ENCODE data around the gene DMKN. TPM values are rescaled to one million over a fixed set of nuclear protein-coding genes. Genes with fewer than 3 reads are reported as not detected.

DMKN gene
- total RNA-seq, 1 experiment from 2014 or later, result 9.3 TPM

GRCh38 chr19:35544110-35544802 lies 30.8 kb upstream of the DMKN start:
- peak overlapping the region; percentile 89 for H3K9ac ChIP-seq (ENCODE audit: low read length)
- no peak overlapping the region for H3K27ac ChIP-seq (ENCODE audit: low read length)
- H2AFZ ChIP-seq (ENCODE audit: low read length), result no peak overlapping the region

GRCh38 chr19:35543280-35544109 lies 30.0 kb upstream of the DMKN start:
- Histone ChIP-seq H3K9me2 (replicated peaks; ENCODE audit: insufficient read depth, low read length) (no peaks in the 10 kb centered on the region), H3K4me2 (ENCODE audit: low read depth, low read length, poor library complexity, severe bottlenecking) (peak overlapping the region; percentile 99), H3K9ac (ENCODE audit: low read length) (peak overlapping the region; percentile 89; the same call in 1 of the 2 replicates), H3K4me3 (ENCODE audit: low read length) (peak overlapping the region; percentile 98; the same call in 1 of the 2 replicates), H3K27me3 (ENCODE audit: low read length) (no peaks in the 10 kb centered on the region), H2AFZ (ENCODE audit: low read length) (no peak overlapping the region), H3K4me1 (ENCODE audit: low read length) (peaks cover 20% of the 10 kb centered on the region), H3K27ac (ENCODE audit: low read length) (no peak overlapping the region), H3K9me3 (ENCODE audit: low read length) (no peaks in the 10 kb centered on the region), H4K20me1 (ENCODE audit: insufficient read depth, low read depth, low read length) (peaks cover 17% of the 10 kb centered on the region), H3K36me3 (ENCODE audit: insufficient read depth, low read length) (no peaks in the 10 kb centered on the region), H3K79me2 (ENCODE audit: low read length) (peaks cover 35% of the 10 kb centered on the region)
- no peak for DNase-seq

More at GRCh38 chr19:35544110-35544802, 30.8 kb upstream of the DMKN start:
- Histone ChIP-seq H3K4me2 (ENCODE audit: low read depth, low read length, poor library complexity, severe bottlenecking) (peak overlapping the region; percentile 99), H3K36me3 (ENCODE audit: insufficient read depth, low read length) (no peaks in the 10 kb centered on the region), H3K27me3 (ENCODE audit: low read length) (no peaks in the 10 kb centered on the region), H3K4me3 (ENCODE audit: low read length) (peak overlapping the region; percentile 98), H4K20me1 (ENCODE audit: insufficient read depth, low read depth, low read length) (peaks cover 15% of the 10 kb centered on the region), H3K9me3 (ENCODE audit: low read length) (no peaks in the 10 kb centered on the region), H3K9me2 (replicated peaks; ENCODE audit: insufficient read depth, low read length) (no peaks in the 10 kb centered on the region), H3K4me1 (ENCODE audit: low read length) (peaks cover 19% of the 10 kb centered on the region), H3K79me2 (ENCODE audit: low read length) (peaks cover 35% of the 10 kb centered on the region)
- no peak for DNase-seq

GRCh38 chr19:35542209-35542608 lies 28.8 kb upstream of the DMKN start:
- Histone ChIP-seq H3K9ac (ENCODE audit: low read length) (no peak overlapping the region), H3K27ac (ENCODE audit: low read length) (no peak overlapping the region), H2AFZ (ENCODE audit: low read length) (no peak overlapping the region), H3K9me2 (replicated peaks; ENCODE audit: insufficient read depth, low read length) (no peaks in the 10 kb centered on the region), H3K4me2 (ENCODE audit: low read depth, low read length, poor library complexity, severe bottlenecking) (no peak overlapping the region), H3K79me2 (ENCODE audit: low read length) (peaks cover 32% of the 10 kb centered on the region), H3K4me1 (ENCODE audit: low read length) (peaks cover 20% of the 10 kb centered on the region), H4K20me1 (ENCODE audit: insufficient read depth, low read depth, low read length) (peaks cover 17% of the 10 kb centered on the region), H3K36me3 (ENCODE audit: insufficient read depth, low read length) (no peaks in the 10 kb centered on the region), H3K4me3 (ENCODE audit: low read length) (no peak overlapping the region), H3K9me3 (ENCODE audit: low read length) (no peaks in the 10 kb centered on the region), H3K27me3 (ENCODE audit: low read length) (no peaks in the 10 kb centered on the region)
- no peak for DNase-seq

- Histone ChIP-seq H4K20me1 (ENCODE audit: insufficient read depth, low read depth, low read length) (peaks cover 17% of the 10 kb centered on the region), H2AFZ (ENCODE audit: low read length) (no peak overlapping the region), H3K27ac (ENCODE audit: low read length) (no peak overlapping the region), H3K4me1 (ENCODE audit: low read length) (peaks cover 13% of the 10 kb centered on the region), H3K4me3 (ENCODE audit: low read length) (no peak overlapping the region), H3K9me3 (ENCODE audit: low read length) (no peaks in the 10 kb centered on the region), H3K27me3 (ENCODE audit: low read length) (no peaks in the 10 kb centered on the region), H3K79me2 (ENCODE audit: low read length) (peaks cover 15% of the 10 kb centered on the region), H3K4me2 (ENCODE audit: low read depth, low read length, poor library complexity, severe bottlenecking) (no peak overlapping the region), H3K9me2 (replicated peaks; ENCODE audit: insufficient read depth, low read length) (no peaks in the 10 kb centered on the region), H3K36me3 (ENCODE audit: insufficient read depth, low read length) (no peaks in the 10 kb centered on the region), H3K9ac (ENCODE audit: low read length) (no peak overlapping the region)
- DNase-seq, result no peak
These were observed 27.0 kb upstream of the DMKN start for GRCh38 chr19:35540356-35540927.

- H3K9ac ChIP-seq (ENCODE audit: low read length), result no peak overlapping the region
- H3K9me2 ChIP-seq (replicated peaks; ENCODE audit: insufficient read depth, low read length), result no peaks in the 10 kb centered on the region
- H3K4me1 ChIP-seq (ENCODE audit: low read length), result peaks cover 13% of the 10 kb centered on the region
- H3K79me2 ChIP-seq (ENCODE audit: low read length), result peaks cover 11% of the 10 kb centered on the region
- DNase-seq, result no peak
- no peak overlapping the region for H3K4me3 ChIP-seq (ENCODE audit: low read length)
- no peaks in the 10 kb centered on the region for H3K27me3 ChIP-seq (ENCODE audit: low read length)
- H3K27ac ChIP-seq (ENCODE audit: low read length), result no peak overlapping the region
- H4K20me1 ChIP-seq (ENCODE audit: insufficient read depth, low read depth, low read length), result peaks cover 19% of the 10 kb centered on the region
- no peaks in the 10 kb centered on the region for H3K36me3 ChIP-seq (ENCODE audit: insufficient read depth, low read length)
- no peak overlapping the region for H2AFZ ChIP-seq (ENCODE audit: low read length)
- no peak overlapping the region for H3K4me2 ChIP-seq (ENCODE audit: low read depth, low read length, poor library complexity, severe bottlenecking)
- H3K9me3 ChIP-seq (ENCODE audit: low read length), result no peaks in the 10 kb centered on the region
These were observed 26.4 kb upstream of the DMKN start for GRCh38 chr19:35539850-35540249.

GRCh38 chr19:35539314-35539713 lies 25.9 kb upstream of the DMKN start:
- Histone ChIP-seq H3K4me1 (ENCODE audit: low read length) (peaks cover 8% of the 10 kb centered on the region), H3K9ac (ENCODE audit: low read length) (no peak overlapping the region), H3K27ac (ENCODE audit: low read length) (no peak overlapping the region), H3K27me3 (ENCODE audit: low read length) (no peaks in the 10 kb centered on the region), H3K9me3 (ENCODE audit: low read length) (no peaks in the 10 kb centered on the region), H3K9me2 (replicated peaks; ENCODE audit: insufficient read depth, low read length) (no peaks in the 10 kb centered on the region), H4K20me1 (ENCODE audit: insufficient read depth, low read depth, low read length) (peaks cover 17% of the 10 kb centered on the region), H3K79me2 (ENCODE audit: low read length) (peaks cover 6% of the 10 kb centered on the region), H3K36me3 (ENCODE audit: insufficient read depth, low read length) (no peaks in the 10 kb centered on the region), H3K4me3 (ENCODE audit: low read length) (no peak overlapping the region), H2AFZ (ENCODE audit: low read length) (no peak overlapping the region), H3K4me2 (ENCODE audit: low read depth, low read length, poor library complexity, severe bottlenecking) (no peak overlapping the region)
- no peak for DNase-seq

- Histone ChIP-seq H3K9me2 (replicated peaks; ENCODE audit: insufficient read depth, low read length) (no peaks in the 10 kb centered on the region), H3K9me3 (ENCODE audit: low read length) (no peaks in the 10 kb centered on the region), H3K36me3 (ENCODE audit: insufficient read depth, low read length) (no peaks in the 10 kb centered on the region), H3K4me3 (ENCODE audit: low read length) (no peak overlapping the region), H4K20me1 (ENCODE audit: insufficient read depth, low read depth, low read length) (peaks cover 10% of the 10 kb centered on the region), H3K79me2 (ENCODE audit: low read length) (no peaks in the 10 kb centered on the region), H3K27me3 (ENCODE audit: low read length) (no peaks in the 10 kb centered on the region), H3K4me2 (ENCODE audit: low read depth, low read length, poor library complexity, severe bottlenecking) (no peak overlapping the region), H3K4me1 (ENCODE audit: low read length) (peaks cover 4% of the 10 kb centered on the region; the same call in 1 of the 2 replicates), H2AFZ (ENCODE audit: low read length) (no peak overlapping the region), H3K9ac (ENCODE audit: low read length) (no peak overlapping the region), H3K27ac (ENCODE audit: low read length) (no peak overlapping the region)
- DNase-seq, result no peak
These were observed 21.5 kb upstream of the DMKN start for GRCh38 chr19:35534803-35535480.

Data from Karpas-422 (cell line).